ENCODE measurements around the gene TECPR2. TPM values are rescaled to one million over a fixed set of nuclear protein-coding genes. Genes with fewer than 3 reads are reported as not detected.

TECPR2 gene
- total RNA-seq, 1 donor from 2014 or later, result 38.1 TPM

Other genes with a start within 250 kb of the TECPR2 start
- 33.7 TPM for gene WDR20, start 223.0 kb upstream of the TECPR2 start, total RNA-seq
- 20.5 TPM for gene MOK, start 57.8 kb upstream of the TECPR2 start, total RNA-seq
- gene ZNF839, start 43.2 kb upstream of the TECPR2 start, total RNA-seq, result 11.1 TPM
- 25.4 TPM for gene CINP, start 51 bp upstream of the TECPR2 start, total RNA-seq
- gene ANKRD9, start 146.8 kb downstream of the TECPR2 start, total RNA-seq, result 72.1 TPM
- 28.5 TPM for gene RCOR1, start 229.7 kb downstream of the TECPR2 start, total RNA-seq

Measured in mucosa of gallbladder (tissue), 1 donor.